H1 (cell line): Measurements from ENCODE around the gene CACNA1B. TPM values are rescaled to one million over a fixed set of nuclear protein-coding genes. Genes with fewer than 3 reads are reported as not detected.

Experiments used
- CTCF ChIA-PET: fragments of 300-600 bp; sonication (Branson Sonifier 250); formaldehyde crosslinking; loops from one replicate; lab custom pipeline; 2021; ENCODE audit not compliant: partially characterized antibody; lab: Charles Lee
- POLR2A ChIA-PET: fragments of 300-600 bp; sonication (Branson Sonifier 250); formaldehyde crosslinking; loops from one replicate; lab custom pipeline; 2021; ENCODE audit warnings: inconsistent platforms; ENCODE audit not compliant: partially characterized antibody; lab: Charles Lee
- DNase-seq, 2 experiments: peaks; one replicate each; pipeline versions ENCODE4 v3.0.0 to v3.0.0-alpha.2; 2010 to 2022; ENCODE audit warnings: low spot score in 2 of 2, low read depth in 1 of 2, mixed read lengths in 1 of 2
- FAIRE-seq: peaks from 2 replicates; lab custom pipeline; 2011; peaks lifted over from hg19 to GRCh38; lab: Jason Lieb, UNC
- H2AFZ ChIP-seq: 2 replicates; pipeline ENCODE4 v1.8.1; 2012; ENCODE audit warnings: low read length, inconsistent platforms
- H2AK5ac ChIP-seq: 2 replicates; pipeline ENCODE4 v1.6.1; 2013; ENCODE audit warnings: low read depth, low read length
- H2BK120ac ChIP-seq: replicated peaks from 2 replicates; pipeline ENCODE3; 2013; ENCODE audit warnings: low read depth, low read length, inconsistent platforms
- H2BK12ac ChIP-seq: 2 replicates; pipeline ENCODE4 v1.6.1; 2013; ENCODE audit warnings: low read depth, low read length
- H2BK15ac ChIP-seq: 2 replicates; pipeline ENCODE4 v1.6.1; 2013; ENCODE audit warnings: low read length
- H2BK20ac ChIP-seq: 2 replicates; pipeline ENCODE4 v1.6.1; 2013; ENCODE audit warnings: low read length
- H2BK5ac ChIP-seq: 2 replicates; pipeline ENCODE4 v1.6.1; 2013; ENCODE audit warnings: low read depth, low read length
- H3K14ac ChIP-seq: 2 replicates; pipeline ENCODE4 v1.6.1; 2013; ENCODE audit warnings: inconsistent platforms; ENCODE audit not compliant: insufficient read length
- H3K18ac ChIP-seq: 2 replicates; pipeline ENCODE4 v1.6.1; 2013; ENCODE audit warnings: low read length; ENCODE audit errors: extremely low read depth
- H3K23ac ChIP-seq: 2 replicates; pipeline ENCODE4 v1.6.1; 2013; ENCODE audit warnings: inconsistent platforms; ENCODE audit not compliant: insufficient read length
- H3K23me2 ChIP-seq: 2 replicates; pipeline ENCODE4 v1.6.1; 2013; ENCODE audit warnings: low read depth, low read length
- H3K27ac ChIP-seq: 2 replicates; pipeline ENCODE4 v1.6.1; 2011; ENCODE audit warnings: low read depth, low read length, inconsistent platforms
- H3K27me3 ChIP-seq, 4 experiments: replicated peaks in 1 of 4; 1 replicate in 1 of 4; 2 replicates in 3 of 4; pipeline versions ENCODE4 v1.6.1 to v1.8.1; 2011 to 2013; ENCODE audit warnings: low read length in 3 of 4, mild to moderate bottlenecking in 3 of 4, inconsistent platforms in 2 of 4, mixed read lengths in 2 of 4, moderate library complexity in 1 of 4; ENCODE audit not compliant: control insufficient read depth in 3 of 4, insufficient read depth in 3 of 4; ENCODE audit errors: extremely low read depth in 1 of 4
- H3K36me3 ChIP-seq, 4 experiments: 2 replicates each; pipeline versions ENCODE4 v1.6.1 to v1.8.1; 2011 to 2013; ENCODE audit warnings: mild to moderate bottlenecking in 4 of 4, low read length in 3 of 4, moderate library complexity in 2 of 4, control low read depth in 1 of 4, inconsistent platforms in 1 of 4; ENCODE audit not compliant: insufficient read depth in 4 of 4, control insufficient read depth in 2 of 4
- H3K4ac ChIP-seq: replicated peaks from 2 replicates; pipeline ENCODE3; 2013; ENCODE audit warnings: low read length, low read depth, mixed read lengths, inconsistent platforms; ENCODE audit not compliant: insufficient read length
- H3K4me1 ChIP-seq, 4 experiments: replicated peaks in 1 of 4; 1 replicate in 1 of 4; 2 replicates in 3 of 4; pipeline versions ENCODE4 v1.6.1 to v1.8.1; 2011 to 2013; ENCODE audit warnings: low read length in 3 of 4, inconsistent platforms in 2 of 4, mixed read lengths in 1 of 4; ENCODE audit not compliant: insufficient read depth in 4 of 4, control insufficient read depth in 3 of 4
- H3K4me2 ChIP-seq, 2 experiments: 2 replicates each; pipeline versions ENCODE4 v1.6.1 to v1.8.1; 2011 to 2013; ENCODE audit warnings: low read depth in 2 of 2, low read length in 2 of 2, control low read depth in 1 of 2, inconsistent platforms in 1 of 2, mild to moderate bottlenecking in 1 of 2; ENCODE audit not compliant: insufficient read depth in 1 of 2
- H3K4me3 ChIP-seq, 4 experiments: fragments of 200-600, 300-600 bp in 1 of 4; sonication (generic), shearing (Covaris generic), sonication (Bioruptor Twin) in 1 of 4; 2 replicates each; pipeline versions ENCODE4 v1.5.1 to v1.8.1; 2011 to 2016; ENCODE audit warnings: low read length in 4 of 4, low read depth in 3 of 4, control low read depth in 2 of 4, inconsistent platforms in 2 of 4, mild to moderate bottlenecking in 2 of 4, mixed read lengths in 1 of 4, moderate library complexity in 1 of 4; ENCODE audit not compliant: insufficient read depth in 2 of 4; ENCODE audit errors: extremely low read depth in 1 of 4
- H3K56ac ChIP-seq: replicated peaks from 2 replicates; pipeline ENCODE3; 2013; ENCODE audit warnings: low read depth, mild to moderate bottlenecking, mixed read lengths, low read length, inconsistent platforms; ENCODE audit not compliant: insufficient read length
- H3K79me1 ChIP-seq: 2 replicates; pipeline ENCODE4 v1.6.1; 2013; ENCODE audit warnings: low read depth, low read length, control low read depth
- H3K79me2 ChIP-seq, 2 experiments: 2 replicates each; pipeline versions ENCODE4 v1.6.1 to v1.8.1; 2012 to 2013; ENCODE audit warnings: low read length in 2 of 2, mild to moderate bottlenecking in 2 of 2, inconsistent platforms in 1 of 2; ENCODE audit not compliant: insufficient read depth in 2 of 2, control insufficient read depth in 1 of 2
- H3K9ac ChIP-seq, 4 experiments: replicated peaks in 1 of 4; 1 replicate in 1 of 4; 2 replicates in 3 of 4; pipeline versions ENCODE4 v1.6.1 to v1.8.1; 2011 to 2013; ENCODE audit warnings: low read depth in 3 of 4, low read length in 3 of 4, control low read depth in 2 of 4, mild to moderate bottlenecking in 2 of 4, moderate library complexity in 2 of 4, inconsistent platforms in 1 of 4; ENCODE audit errors: extremely low read depth in 1 of 4
- H3K9me3 ChIP-seq, 2 experiments: 2 replicates each; pipeline versions ENCODE4 v1.6.1 to v1.8.1; 2012 to 2013; ENCODE audit warnings: mild to moderate bottlenecking in 2 of 2, moderate library complexity in 2 of 2, control low read depth in 1 of 2, inconsistent platforms in 1 of 2, low read depth in 1 of 2, low read length in 1 of 2, mixed read lengths in 1 of 2; ENCODE audit not compliant: insufficient read depth in 2 of 2
- H4K20me1 ChIP-seq, 2 experiments: replicated peaks in 1 of 2; 2 replicates each; pipeline versions ENCODE3 to v1.8.1; 2011 to 2013; ENCODE audit warnings: inconsistent platforms in 2 of 2, low read length in 2 of 2, mild to moderate bottlenecking in 1 of 2; ENCODE audit not compliant: insufficient read depth in 2 of 2, control insufficient read depth in 1 of 2
- H4K5ac ChIP-seq: 2 replicates; pipeline ENCODE4 v1.6.1; 2013; ENCODE audit warnings: low read length, low read depth, mixed read lengths, inconsistent platforms; ENCODE audit not compliant: insufficient read length
- H4K8ac ChIP-seq: 2 replicates; pipeline ENCODE4 v1.8.0; 2013; ENCODE audit warnings: mild to moderate bottlenecking, moderate library complexity, low read length, inconsistent platforms; ENCODE audit not compliant: insufficient read depth; ENCODE audit errors: extremely low read depth
- H4K91ac ChIP-seq: replicated peaks from 2 replicates; pipeline ENCODE3; 2013; ENCODE audit warnings: low read length, mixed read lengths, inconsistent platforms; ENCODE audit not compliant: insufficient read length
- E2F6 ChIP-seq: IDR thresholded peaks from 2 replicates; pipeline ENCODE4 v1.6.1; 2012; ENCODE audit warnings: inconsistent platforms
- EZH2 ChIP-seq: fragments of 200-600 bp; sonication (generic); IDR thresholded peaks from 2 replicates; pipeline ENCODE4 v1.7.1; 2012; ENCODE audit warnings: low read depth, mild to moderate bottlenecking, moderate library complexity, low read length, inconsistent platforms; ENCODE audit not compliant: severe bottlenecking
- FOSL1 ChIP-seq: IDR thresholded peaks from 2 replicates; pipeline ENCODE4 v1.6.1; 2011; ENCODE audit warnings: mild to moderate bottlenecking, low read depth, low read length, moderate library complexity; ENCODE audit not compliant: insufficient read depth
- RAD21 ChIP-seq, 2 experiments: IDR thresholded peaks in 1 of 2; conservative IDR thresholded peaks in 1 of 2; 2 replicates each; pipeline ENCODE4 v1.6.1; 2011; ENCODE audit warnings: low read depth in 2 of 2, low read length in 2 of 2, improper control_type of control experiment in 1 of 2, inconsistent platforms in 1 of 2, mild to moderate bottlenecking in 1 of 2, moderate library complexity in 1 of 2
- RBBP5 ChIP-seq: IDR thresholded peaks from 2 replicates; pipeline ENCODE4 v1.7.1; 2012; ENCODE audit warnings: low read depth, mild to moderate bottlenecking, inconsistent platforms, low read length, moderate library complexity, borderline replicate concordance
- SP2 ChIP-seq: IDR thresholded peaks from 2 replicates; pipeline ENCODE4 v1.6.1; 2012; ENCODE audit warnings: mild to moderate bottlenecking, low read length, inconsistent platforms
- SP4 ChIP-seq: IDR thresholded peaks from 2 replicates; pipeline ENCODE4 v1.6.1; 2012; ENCODE audit warnings: low read length, inconsistent platforms
- WGBS, 2 experiments: shearing (Covaris generic) in 1 of 2; methylation state at CpG; one replicate each; pipeline versions ENCODE4 v1.1.6 to v1.1.7; 2013 to 2015; ENCODE audit warnings: low lambda C conversion rate in 2 of 2, mixed read lengths in 2 of 2, inconsistent platforms in 1 of 2, low coverage in 1 of 2, missing lambda C conversion rate in 1 of 2; ENCODE audit not compliant: insufficient replicate concordance in 2 of 2, insufficient coverage in 1 of 2, insufficient read length in 1 of 2; ENCODE audit errors: extremely low coverage in 1 of 2, missing lambda C conversion rate in 1 of 2; 5-methylcytosine and 5-hydroxymethylcytosine counted together
- polyA plus RNA-seq, 7 experiments: library from polyadenylated mRNA; depleted of rRNA in 3 of 7; stranded (reverse) in 5 of 7; unstranded in 2 of 7; fragments of >200 nt in 5 of 7; fragments of 200-250 nt in 2 of 7; gene quantifications; 1 replicate in 5 of 7; 2 replicates in 1 of 7; 4 replicates in 1 of 7; pipeline versions ENCODE4 v1.2.1 to v1.2.3, GENCODE V29; 2011 to 2013; ENCODE audit warnings: missing spikeins in 2 of 7, mixed read lengths in 2 of 7
- total RNA-seq: library from RNA; stranded (reverse); fragmentation: NEBNext Ultra II Directional; extraction: Animal tissue kit (Norgen Biotek cat#: 25700); gene quantifications from 2 replicates; pipeline ENCODE4 v1.2.1, GENCODE V29; 2021

Gene CACNA1B
- total and polyA plus RNA-seq, 2 of the 8 experiments (the other 6 are each of a cell fraction or from before 2014, with no cell fraction given): 1.5 to 5.7 TPM

- CTCF ChIA-PET: interaction anchor here (1.0 kb wide), 2 partner anchors 173 to 291 kb away, joined by 3 to 4 read pairs; no protein-coding TSS in a partner anchor
- TF ChIP-seq RBBP5 (no peak), E2F6 (no peak), FOSL1 (no peak), EZH2 (no peak), SP2 (no peak), RAD21 (IDR thresholded peaks at IDR 0.05 in 1 of 2, conservative IDR thresholded peaks at IDR 0.05 in 1 of 2; ENCODE audit: low read depth in 2 of 2, low read length in 2 of 2) (no peak), SP4 (no peak)
These were observed 1.5 kb downstream of the CACNA1B start for GRCh38 chr9:137879052-137879451.

More at GRCh38 chr9:137879052-137879451, 1.5 kb downstream of the CACNA1B start:
- H2AK5ac ChIP-seq: no peak overlapping the region
- no peak overlapping the region for H3K27ac ChIP-seq
- WGBS, 2 experiments: 89% methylated on average over 16 of the region's 20 CpGs; no CpG with 5 or more reads in 1 of the 2 experiments
- no peak overlapping the region for H3K4ac ChIP-seq
- no peak for DNase-seq
- peaks cover 0 to 27% of the 10 kb centered on the region in 2 experiments for H4K20me1 ChIP-seq
- peak overlapping the region; percentile 21; the same call in 1 of the 2 replicates for H4K8ac ChIP-seq
- H2BK120ac ChIP-seq: no peak overlapping the region
- H4K5ac ChIP-seq: no peak overlapping the region
- no peak overlapping the region for H4K91ac ChIP-seq
- H3K4me3 ChIP-seq: peak overlapping the region in 1 of 4 experiments; percentile 57; a peak in 1 of 8 replicates
- H3K4me1 ChIP-seq: peaks cover 0 to 6% (median 0%) of the 10 kb centered on the region in 4 experiments; a peak in 1 of 7 replicates
- H3K9ac ChIP-seq: no peak overlapping the region
- H2BK20ac ChIP-seq: no peak overlapping the region
- POLR2A ChIA-PET: no interaction called here
- no peak overlapping the region for H2BK15ac ChIP-seq
- no peak overlapping the region for H2BK5ac ChIP-seq
- no peak overlapping the region for H2BK12ac ChIP-seq
- no peak overlapping the region for H3K23ac ChIP-seq
- H3K79me2 ChIP-seq: no peaks in the 10 kb centered on the region
- no peak overlapping the region for H2AFZ ChIP-seq
- H3K56ac ChIP-seq: no peak overlapping the region
- no peak overlapping the region for H3K18ac ChIP-seq
- peak overlapping the region; percentile 49 to 74; a peak in 2 of 4 replicates for H3K4me2 ChIP-seq
- H3K79me1 ChIP-seq: peaks cover 10% of the 10 kb centered on the region; the same call in 1 of the 2 replicates
- H3K36me3 ChIP-seq: peaks cover 0 to 4% (median 0%) of the 10 kb centered on the region in 4 experiments; a peak in 1 of 8 replicates
- peaks cover 6% of the 10 kb centered on the region for H3K23me2 ChIP-seq
- no peak for FAIRE-seq
- peaks cover 0 to 8% (median 4%) of the 10 kb centered on the region in 4 experiments; a peak in 5 of 7 replicates for H3K27me3 ChIP-seq
- peaks cover 8 to 77% of the 10 kb centered on the region in 2 experiments; a peak in 3 of 4 replicates for H3K9me3 ChIP-seq
- H3K14ac ChIP-seq: no peak overlapping the region
